Sigmoid colon (tissue), 7 donors: Measurements from ENCODE around the gene NR1H3. TPM values are rescaled to one million over a fixed set of nuclear protein-coding genes. Genes with fewer than 3 reads are reported as not detected.

Experiments
- DNase-seq: peaks from one replicate; pipeline ENCODE4 v3.0.0-alpha.2; 2019
- H3K27ac ChIP-seq, 4 donors: fragments of 200-600 bp; sonication (generic); one replicate each; pipeline ENCODE4 v1.5.1; 2016 to 2019; ENCODE audit warnings: mild to moderate bottlenecking in 1 of 4
- H3K27me3 ChIP-seq, 3 donors: fragments of 200-600 bp; sonication (generic); one replicate each; pipeline ENCODE4 v1.5.1; 2019; ENCODE audit warnings: mild to moderate bottlenecking in 1 of 3
- H3K36me3 ChIP-seq, 4 donors: fragments of 200-600 bp; sonication (generic); one replicate each; pipeline ENCODE4 v1.5.1; 2016 to 2019
- H3K4me1 ChIP-seq, 4 donors: fragments of 200-600 bp; sonication (generic); one replicate each; pipeline ENCODE4 v1.5.1; 2017 to 2019
- H3K4me3 ChIP-seq, 4 donors: fragments of 200-600 bp; sonication (generic); one replicate each; pipeline ENCODE4 v1.5.1; 2017 to 2019; ENCODE audit warnings: mild to moderate bottlenecking in 2 of 4, moderate library complexity in 1 of 4
- H3K9me3 ChIP-seq, 4 donors: fragments of 200-600 bp in 3 of 4; sonication (generic) in 3 of 4; one replicate each; pipeline versions ENCODE4 v1.5.1 to v1.6.1; 2013 to 2019
- CTCF ChIP-seq, 4 experiments: fragments of 450-650 bp in 3 of 4; fragments of 200-600 bp in 1 of 4; IDR thresholded peaks; one replicate each; pipeline ENCODE4 v1.5.1; 2016 to 2019; ENCODE audit warnings: antibody characterized with exemption in 4 of 4, mild to moderate bottlenecking in 3 of 4, moderate library complexity in 2 of 4
- EP300 ChIP-seq, 4 donors: sonication (generic); formaldehyde crosslinking; IDR thresholded peaks; one replicate each; pipeline ENCODE4 v1.6.1; 2017; ENCODE audit warnings: antibody characterized with exemption in 4 of 4
- POLR2A ChIP-seq, 2 donors: fragments of 450-650 bp; IDR thresholded peaks; one replicate each; pipeline ENCODE4 v1.6.1; 2016; ENCODE audit warnings: antibody characterized with exemption in 2 of 2, mild to moderate bottlenecking in 2 of 2, moderate library complexity in 2 of 2
- POLR2AphosphoS5 ChIP-seq, 4 donors: sonication (generic); formaldehyde crosslinking; IDR thresholded peaks; one replicate each; pipeline ENCODE4 v1.6.1; 2017; ENCODE audit warnings: antibody characterized with exemption in 4 of 4
- WGBS, 2 donors: extraction: QIAGEN DNeasy Blood & Tissue Kit; methylation state at CpG; one replicate each; pipeline ENCODE4 v1.1.7; 2013; 5-methylcytosine and 5-hydroxymethylcytosine counted together
- intact Hi-C: fragments of 100-400 bp; cut with DNase I; formaldehyde crosslinking; loops from one replicate; pipeline ENCODE4 v1.15.1; 2023
- polyA plus RNA-seq, 3 donors: library from polyadenylated mRNA; stranded (reverse); fragments of 200-250 nt; gene quantifications; one replicate each; pipeline ENCODE4 v1.2.3, GENCODE V29; 2013
- total RNA-seq, 4 donors: library from RNA; depleted of rRNA; stranded (reverse); fragments of >200 nt; gene quantifications; one replicate each; pipeline ENCODE4 v1.1.0, GENCODE V29; 2016
- donor health status: healthy with polysubstance abuse.
- donor health status: Bipolar disorder and iron deficiency.
- donor health status: healthy.

The NR1H3 gene
- total and polyA plus RNA-seq, 7 donors = 30.3 to 90.1 (median 54.5) TPM

DNA sequence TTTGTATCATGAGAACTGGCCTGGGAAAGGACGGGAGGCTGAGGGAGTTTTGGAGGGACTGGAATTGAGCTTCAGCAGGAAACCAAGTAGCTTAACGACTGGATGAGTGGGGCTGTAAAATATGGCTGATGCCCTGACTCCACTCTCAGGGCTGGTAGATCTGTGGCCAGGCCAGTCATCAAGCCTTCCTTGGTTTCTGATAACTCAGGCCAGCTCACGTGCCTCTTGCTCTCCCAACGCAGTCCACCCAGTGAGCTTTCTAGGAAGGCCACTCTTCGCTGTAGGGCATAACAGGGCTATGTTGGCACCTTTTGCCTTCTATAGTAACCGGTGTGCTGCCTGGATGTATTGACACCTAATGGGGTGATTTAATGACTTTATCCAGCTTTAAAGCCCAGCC lies 6.3 kb downstream of the NR1H3 start:
- intact Hi-C loops = no loop called here
- H3K4me1 ChIP-seq = peaks cover 0 to 28% (median 23%) of the 10 kb centered on the region in 4 donors
- TF ChIP-seq CTCF (IDR thresholded peaks at IDR 0.05) (no peak), POLR2AphosphoS5 (IDR thresholded peaks at IDR 0.05) (no peak), POLR2A (IDR thresholded peaks at IDR 0.05) (no peak), EP300 (IDR thresholded peaks at IDR 0.05) (no peak)
- no peak overlapping the region for H3K27ac ChIP-seq
- H3K36me3 ChIP-seq = no peaks in the 10 kb centered on the region
- no peaks in the 10 kb centered on the region for H3K9me3 ChIP-seq
- no peaks in the 10 kb centered on the region for H3K27me3 ChIP-seq
- H3K4me3 ChIP-seq = no peak overlapping the region
- WGBS, 2 donors = 93% methylated on average over 6 of the region's 6 CpGs
- no peak for DNase-seq

DNA sequence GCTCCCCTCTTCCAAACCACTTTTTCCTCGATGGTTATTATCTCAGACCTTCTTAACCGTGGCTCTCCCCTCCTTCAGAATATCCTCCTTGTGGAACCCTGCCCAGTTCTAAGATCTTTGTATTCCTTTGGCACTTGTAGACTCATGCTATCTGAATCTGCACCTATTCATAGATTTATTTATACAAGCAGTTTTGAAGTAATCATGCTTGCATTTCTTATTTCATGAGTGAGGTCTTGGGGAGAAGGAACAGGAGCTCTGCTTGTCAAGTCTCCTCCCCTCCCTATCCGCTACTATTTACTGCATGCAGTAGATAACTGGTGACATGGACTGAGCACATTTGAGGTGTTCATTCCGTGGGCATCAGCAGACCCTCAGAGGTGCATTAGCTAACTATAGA lies 6.7 kb downstream of the NR1H3 start:
- intact Hi-C loops = no loop called here
- H3K9me3 ChIP-seq = no peaks in the 10 kb centered on the region
- no peak for TF ChIP-seq POLR2A (IDR thresholded peaks at IDR 0.05)
- TF ChIP-seq CTCF (IDR thresholded peaks at IDR 0.05) = no peak
- TF ChIP-seq POLR2AphosphoS5 (IDR thresholded peaks at IDR 0.05) = no peak
- no peak for TF ChIP-seq EP300 (IDR thresholded peaks at IDR 0.05)
- 87 to 91% methylated on average over 4 of the region's 4 CpGs for WGBS, 2 donors
- DNase-seq = no peak
- no peak overlapping the region for H3K27ac ChIP-seq
- H3K27me3 ChIP-seq = no peaks in the 10 kb centered on the region
- H3K4me1 ChIP-seq = peaks cover 0 to 26% (median 21%) of the 10 kb centered on the region in 4 donors
- H3K4me3 ChIP-seq = no peak overlapping the region
- H3K36me3 ChIP-seq = no peaks in the 10 kb centered on the region

DNA sequence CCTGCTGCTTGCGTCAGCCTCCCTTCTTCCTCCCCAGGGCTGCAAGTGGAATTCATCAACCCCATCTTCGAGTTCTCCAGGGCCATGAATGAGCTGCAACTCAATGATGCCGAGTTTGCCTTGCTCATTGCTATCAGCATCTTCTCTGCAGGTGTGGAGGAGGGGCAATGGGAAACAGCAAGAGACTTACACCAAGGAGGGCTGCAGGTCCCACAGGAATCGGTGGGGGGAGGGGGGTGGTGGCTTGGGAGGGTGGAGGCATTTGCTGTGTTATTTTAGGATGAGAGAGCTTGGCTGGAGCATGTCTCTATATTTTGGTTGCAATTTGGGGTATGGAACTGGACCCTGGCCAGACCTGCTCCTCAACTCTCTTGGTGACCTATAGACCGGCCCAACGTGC lies 10.1 kb downstream of the NR1H3 start:
- H3K36me3 ChIP-seq = no peaks in the 10 kb centered on the region
- WGBS, 2 donors = 69 to 81% methylated on average over 6 of the region's 6 CpGs
- peaks cover 0 to 40% (median 38%) of the 10 kb centered on the region in 4 donors for H3K4me1 ChIP-seq
- no peaks in the 10 kb centered on the region for H3K9me3 ChIP-seq
- intact Hi-C loops = loop anchor here (2.0 to 5.0 kb wide), 2 partner anchors 53 to 89 kb away; partner anchors contain the start of gene DDB2
- TF ChIP-seq EP300 (IDR thresholded peaks at IDR 0.05) (no peak), POLR2AphosphoS5 (IDR thresholded peaks at IDR 0.05) (no peak), POLR2A (IDR thresholded peaks at IDR 0.05) (no peak), CTCF (IDR thresholded peaks at IDR 0.05) (no peak)
- no peak for DNase-seq
- no peak overlapping the region for H3K4me3 ChIP-seq
- peak overlapping the region; percentile 95 to 98 (median 96) for H3K27ac ChIP-seq
- no peaks in the 10 kb centered on the region for H3K27me3 ChIP-seq

- H3K4me1 ChIP-seq = peaks cover 0 to 40% (median 38%) of the 10 kb centered on the region in 4 donors
- TF ChIP-seq POLR2A (IDR thresholded peaks at IDR 0.05) = no peak
- TF ChIP-seq CTCF (IDR thresholded peaks at IDR 0.05) = no peak
- TF ChIP-seq EP300 (IDR thresholded peaks at IDR 0.05) = no peak
- no peak for TF ChIP-seq POLR2AphosphoS5 (IDR thresholded peaks at IDR 0.05)
- H3K27me3 ChIP-seq = no peaks in the 10 kb centered on the region
- no peaks in the 10 kb centered on the region for H3K9me3 ChIP-seq
- no peak for DNase-seq
- H3K4me3 ChIP-seq = peak overlapping the region in 3 of 4 donors; percentile 77 to 94 (median 90)
- WGBS, 2 donors = 41 to 42% methylated on average over 13 of the region's 13 CpGs
- peak overlapping the region; percentile 95 to 98 (median 96) for H3K27ac ChIP-seq
- no peaks in the 10 kb centered on the region for H3K36me3 ChIP-seq
- intact Hi-C loops = loop anchor here (2.0 to 5.0 kb wide), 2 partner anchors 54 to 89 kb away; partner anchors contain the start of gene DDB2
Measured at GRCh38 chr11:47268448-47269001, 10.7 kb downstream of the NR1H3 start.
